Tongue (tissue), 2 donors: ENCODE data around the gene TRDN. TPM values are rescaled to one million over a fixed set of nuclear protein-coding genes. Genes with fewer than 3 reads are reported as not detected.
"Not testable (repeated sequence)": the region's sequence is repeated elsewhere in the genome, so short reads cannot be mapped to it uniquely, and the experiment has no call there.

Experiments
- DNase-seq: peaks from one replicate; pipeline ENCODE4 v3.0.0-alpha.2; 2015
- total RNA-seq: library from RNA; depleted of rRNA; stranded (reverse); fragments of >200 nt; gene quantifications from one replicate; pipeline ENCODE4 v1.2.3, GENCODE V29; 2014

The TRDN gene
- total RNA-seq, 1 donor from 2014 or later, result 249 TPM

- no peak for DNase-seq
Measured at GRCh38 chr6:123288649-123289048, 348.1 kb downstream of the TRDN start.

GRCh38 chr6:123276546-123276980 lies 360.2 kb downstream of the TRDN start:
- DNase-seq, result no peak

GRCh38 chr6:123263981-123264380 lies 372.8 kb downstream of the TRDN start:
- no peak for DNase-seq

- DNase-seq, result no peak
Measured at GRCh38 chr6:123240626-123241025, 396.1 kb downstream of the TRDN start.

- no peak for DNase-seq
Measured at GRCh38 chr6:123233336-123233735, 403.4 kb downstream of the TRDN start.

- not testable (repeated sequence) for DNase-seq
Measured at GRCh38 chr6:123227789-123228188, 409.0 kb downstream of the TRDN start.

GRCh38 chr6:123226398-123226797 lies 410.4 kb downstream of the TRDN start:
- DNase-seq, result no peak

GRCh38 chr6:123224077-123224476 lies 412.7 kb downstream of the TRDN start:
- DNase-seq, result no peak

GRCh38 chr6:123223461-123223860 lies 413.3 kb downstream of the TRDN start:
- no peak for DNase-seq

GRCh38 chr6:123215211-123215610 lies 421.5 kb downstream of the TRDN start:
- DNase-seq, result no peak

- no peak for DNase-seq
Measured at GRCh38 chr6:123214433-123214832, 422.3 kb downstream of the TRDN start.

GRCh38 chr6:123213921-123214320 lies 422.8 kb downstream of the TRDN start:
- no peak for DNase-seq

GRCh38 chr6:123211777-123212545 lies 424.8 kb downstream of the TRDN start:
- no peak for DNase-seq

- no peak for DNase-seq
Measured at GRCh38 chr6:123210645-123211044, 426.1 kb downstream of the TRDN start.

GRCh38 chr6:123207967-123208510 lies 428.7 kb downstream of the TRDN start:
- DNase-seq, result no peak

GRCh38 chr6:123203928-123204327 lies 432.8 kb downstream of the TRDN start:
- DNase-seq, result no peak

- no peak for DNase-seq
Measured at GRCh38 chr6:123201869-123202372, 434.8 kb downstream of the TRDN start.

- DNase-seq, result no peak
Measured at GRCh38 chr6:123193298-123193697, 443.5 kb downstream of the TRDN start.

GRCh38 chr6:123189816-123190215 lies 446.9 kb downstream of the TRDN start:
- no peak for DNase-seq

- no peak for DNase-seq
Measured at GRCh38 chr6:123182998-123183397, 453.8 kb downstream of the TRDN start.

- no peak for DNase-seq
Measured at GRCh38 chr6:123176706-123177105, 460.0 kb downstream of the TRDN start.

GRCh38 chr6:123171341-123172115 lies 465.2 kb downstream of the TRDN start:
- DNase-seq, result no peak

GRCh38 chr6:123169774-123170095 lies 467.0 kb downstream of the TRDN start:
- DNase-seq, result no peak
